ENCODE data around the gene RASL10B. TPM values are rescaled to one million over a fixed set of nuclear protein-coding genes. Genes with fewer than 3 reads are reported as not detected.
A peak's percentile ranks its signal among the peaks of the same experiment; 100 is the strongest.

The RASL10B gene
- total and polyA plus RNA-seq, 5 experiments from 2014 or later: 0.06 to 0.57 (median 0.38) TPM; not detected in 2

DNA sequence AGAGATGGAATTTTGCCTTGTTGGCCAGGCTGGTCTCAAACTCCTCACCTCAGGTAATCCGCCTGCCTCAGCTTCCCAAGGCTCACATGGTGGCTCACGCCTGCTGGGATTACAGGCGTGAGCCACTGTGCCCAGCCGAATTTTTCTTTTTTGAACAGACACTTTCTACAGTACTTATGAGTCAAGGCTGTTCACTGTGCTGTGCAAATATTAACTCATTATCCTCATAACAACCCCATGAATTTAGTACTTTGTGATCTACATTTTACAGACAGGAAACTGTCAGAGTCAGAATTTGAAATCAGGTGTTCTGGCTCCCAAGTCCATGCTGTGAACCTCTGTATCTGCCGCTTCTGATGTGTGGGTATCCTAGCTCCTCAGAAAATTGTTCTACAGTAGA lies 25.7 kb upstream of the RASL10B start:
- Mint-ChIP-seq H3K4me3 (no peak overlapping the region), H3K27ac (peak overlapping the region in 1 of 10 donors; percentile 44), H3K9me3 (peaks cover 0 to 9% (median 0%) of the 10 kb centered on the region in 9 donors), H3K36me3 (peaks cover 9 to 63% (median 24%) of the 10 kb centered on the region in 3 donors), H3K27me3 (no peaks in the 10 kb centered on the region), H3K4me1 (peaks cover 13 to 50% (median 33%) of the 10 kb centered on the region in 4 donors)
- DNase-seq: no peak
- no peak for ATAC-seq
- POLR2A ChIA-PET: no interaction called here

GRCh38 chr17:35708149-35708548 lies 23.3 kb upstream of the RASL10B start:
- POLR2A ChIA-PET: no interaction called here
- DNase-seq: no peak
- Mint-ChIP-seq H3K9me3 (no peaks in the 10 kb centered on the region), H3K4me1 (peaks cover 18 to 51% (median 41%) of the 10 kb centered on the region in 4 donors), H3K27me3 (no peaks in the 10 kb centered on the region), H3K27ac (peak overlapping the region in 4 of 10 donors; percentile 2 to 61 (median 10)), H3K4me3 (no peak overlapping the region), H3K36me3 (peaks cover 0 to 58% (median 14%) of the 10 kb centered on the region in 3 donors)
- ATAC-seq: no peak

DNA sequence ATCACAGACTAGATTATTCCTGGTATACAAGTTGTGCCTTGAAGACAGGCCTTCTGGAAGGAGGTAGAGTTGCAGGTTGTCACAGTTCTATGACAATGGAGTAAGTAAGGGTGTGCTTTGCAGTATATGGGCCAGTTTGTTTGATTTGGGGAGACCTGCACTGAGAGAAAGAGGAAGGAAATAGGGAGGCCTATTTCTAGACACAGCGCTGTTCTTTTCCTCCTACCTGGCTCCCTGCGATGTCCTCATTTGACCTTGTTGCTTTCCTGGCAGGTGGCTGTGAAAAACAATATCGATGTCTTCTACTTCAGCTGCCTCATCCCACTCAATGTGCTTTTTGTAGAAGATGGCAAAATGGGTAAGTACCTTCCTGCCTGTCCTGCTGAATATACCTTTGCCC lies 22.5 kb upstream of the RASL10B start:
- Mint-ChIP-seq H3K27me3 (no peaks in the 10 kb centered on the region), H3K36me3 (peaks cover 0 to 57% (median 14%) of the 10 kb centered on the region in 3 donors), H3K27ac (peak overlapping the region in 6 of 10 donors; percentile 15 to 71 (median 43)), H3K4me1 (peaks cover 18 to 50% (median 40%) of the 10 kb centered on the region in 4 donors), H3K9me3 (no peaks in the 10 kb centered on the region), H3K4me3 (peak overlapping the region in 5 of 10 donors; percentile 12 to 54 (median 32))
- DNase-seq (no peak), ATAC-seq (no peak)
- POLR2A ChIA-PET: no interaction called here

DNA sequence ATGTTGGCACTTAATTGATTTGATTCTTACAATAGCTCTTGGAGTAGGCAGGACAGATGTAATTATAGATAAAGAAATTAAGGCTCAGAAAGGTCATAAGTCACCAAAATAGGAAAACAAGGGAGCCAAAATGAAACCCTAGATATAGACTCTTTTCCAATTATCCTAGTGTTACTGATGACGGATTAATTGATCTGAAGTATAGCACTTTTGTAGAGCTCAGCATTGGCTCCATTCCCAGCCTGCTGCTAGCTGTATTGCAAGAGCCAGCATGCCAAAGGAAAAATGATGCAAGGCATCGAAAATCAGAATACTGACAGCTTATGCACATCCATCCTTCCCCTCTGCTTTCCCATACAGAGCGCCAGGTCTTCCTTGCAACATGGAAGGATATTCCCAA lies 21.6 kb upstream of the RASL10B start:
- POLR2A ChIA-PET: no interaction called here
- Mint-ChIP-seq H3K4me3 (no peak overlapping the region), H3K27me3 (no peaks in the 10 kb centered on the region), H3K9me3 (no peaks in the 10 kb centered on the region), H3K27ac (peak overlapping the region in 1 of 10 donors; percentile 13), H3K36me3 (peaks cover 0 to 51% (median 14%) of the 10 kb centered on the region in 3 donors), H3K4me1 (peaks cover 18 to 42% (median 37%) of the 10 kb centered on the region in 4 donors)
- ATAC-seq (no peak), DNase-seq (no peak)

DNA sequence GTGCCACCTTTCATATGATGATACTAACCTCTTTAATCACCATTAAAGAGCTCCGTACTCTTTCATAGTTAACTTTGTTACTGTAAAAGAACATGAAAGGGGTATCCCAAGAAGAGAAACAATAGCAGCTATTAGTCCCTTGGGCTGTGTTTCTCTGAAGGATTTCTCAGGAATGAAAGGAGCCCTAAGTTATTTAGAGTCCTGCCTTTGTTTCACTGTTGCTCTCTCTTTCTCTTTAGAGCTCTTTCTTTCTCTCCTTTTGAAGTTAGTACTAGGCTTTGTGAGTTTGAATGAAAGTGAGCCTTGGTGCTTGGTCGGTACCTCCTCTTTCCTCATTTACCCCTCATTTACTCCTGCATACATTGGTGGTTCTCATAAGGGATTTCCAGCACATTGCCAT lies 20.5 kb upstream of the RASL10B start:
- Mint-ChIP-seq H3K27ac (peak overlapping the region in 3 of 10 donors; percentile 37 to 78 (median 71)), H3K27me3 (no peaks in the 10 kb centered on the region), H3K36me3 (peaks cover 0 to 45% (median 14%) of the 10 kb centered on the region in 3 donors), H3K4me1 (peaks cover 16 to 33% (median 32%) of the 10 kb centered on the region in 4 donors), H3K4me3 (peak overlapping the region in 1 of 10 donors; percentile 9), H3K9me3 (no peaks in the 10 kb centered on the region)
- no peak for DNase-seq
- ATAC-seq: no peak
- POLR2A ChIA-PET: no interaction called here

DNA sequence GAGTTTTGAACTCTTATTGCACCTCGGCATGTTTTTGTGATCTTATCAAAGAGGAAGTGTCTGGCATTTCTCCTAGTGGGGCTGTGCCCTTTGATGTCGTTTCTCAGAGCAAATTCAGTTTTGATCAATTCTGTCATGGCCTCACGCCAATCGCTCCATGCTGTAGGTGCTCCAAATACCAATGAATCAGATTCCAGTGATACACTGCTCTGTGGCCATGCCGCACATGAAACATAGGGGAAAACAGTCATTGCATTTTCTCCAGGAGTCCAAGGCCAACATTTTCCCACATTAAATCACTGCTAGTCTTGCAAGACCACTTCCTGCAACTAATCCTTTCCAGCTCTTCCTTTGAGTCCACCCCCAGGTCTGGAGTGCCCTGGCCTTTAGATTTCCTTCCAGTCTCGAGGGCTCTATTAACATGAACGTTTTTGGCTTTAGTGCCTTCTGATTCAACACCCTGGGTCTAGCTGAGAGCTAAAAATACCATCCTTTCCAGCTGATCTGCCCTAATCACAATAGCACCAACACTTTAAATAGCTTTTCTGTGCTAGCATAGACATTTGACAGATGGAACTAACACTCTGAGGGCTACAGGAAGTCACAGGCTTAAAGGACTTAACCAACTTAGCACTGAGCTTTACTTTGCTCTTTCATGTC lies 18.2 kb upstream of the RASL10B start:
- H3K27ac Mint-ChIP-seq: peak overlapping the region in 1 of 10 donors; percentile 43
- POLR2A ChIA-PET: no interaction called here
- H3K4me3 Mint-ChIP-seq: no peak overlapping the region
- peak; percentile 23 to 49 for ATAC-seq
- H3K9me3 Mint-ChIP-seq: no peaks in the 10 kb centered on the region
- peaks cover 0 to 54% (median 22%) of the 10 kb centered on the region in 3 donors for H3K36me3 Mint-ChIP-seq
- peaks cover 7 to 22% (median 17%) of the 10 kb centered on the region in 4 donors for H3K4me1 Mint-ChIP-seq
- no peak for DNase-seq
- H3K27me3 Mint-ChIP-seq: no peaks in the 10 kb centered on the region

DNA sequence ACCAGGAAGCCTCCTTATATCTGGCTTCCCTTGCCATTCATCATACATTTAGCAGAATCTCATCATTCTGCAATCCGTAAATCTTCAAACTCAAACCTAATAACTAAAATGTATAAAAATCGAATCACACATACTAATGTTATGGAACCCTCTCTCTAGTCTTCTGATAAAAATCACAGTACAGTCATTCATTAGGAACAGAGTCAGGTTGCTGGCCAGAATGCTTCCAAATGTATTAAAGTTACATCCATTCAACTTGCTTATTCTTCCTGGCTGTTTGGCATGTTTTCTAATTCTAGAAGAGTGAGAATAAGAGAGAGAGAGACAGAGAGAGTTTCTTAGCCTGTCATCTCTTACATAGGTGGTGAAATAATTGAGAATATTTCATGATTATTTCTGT lies 16.5 kb upstream of the RASL10B start:
- H3K4me1 Mint-ChIP-seq: peaks cover 0 to 12% (median 7%) of the 10 kb centered on the region in 4 donors
- H3K9me3 Mint-ChIP-seq: no peaks in the 10 kb centered on the region
- POLR2A ChIA-PET: no interaction called here
- DNase-seq (no peak), ATAC-seq (no peak)
- no peak overlapping the region for H3K27ac Mint-ChIP-seq
- no peaks in the 10 kb centered on the region for H3K27me3 Mint-ChIP-seq
- peaks cover 0 to 55% (median 28%) of the 10 kb centered on the region in 3 donors for H3K36me3 Mint-ChIP-seq
- H3K4me3 Mint-ChIP-seq: no peak overlapping the region

DNA sequence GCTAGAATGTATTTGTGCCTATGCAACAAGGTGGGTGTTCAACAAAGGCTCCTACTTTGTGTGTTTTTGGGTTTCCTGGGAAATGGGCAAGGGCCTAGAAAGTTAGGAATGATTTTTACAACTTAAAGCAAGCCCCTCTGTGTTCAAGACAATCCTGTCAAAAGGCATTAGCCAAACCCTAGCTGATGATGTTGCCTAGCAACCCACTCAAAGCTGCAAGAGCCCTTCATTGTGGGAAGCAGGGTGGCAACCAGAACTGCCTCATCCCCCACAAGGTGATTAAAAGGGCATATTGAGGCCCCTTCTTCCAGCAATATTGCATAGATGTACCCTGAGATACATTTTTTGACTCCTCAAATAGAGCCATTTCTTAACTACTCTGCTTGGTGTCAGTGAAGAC lies 16.0 kb upstream of the RASL10B start:
- POLR2A ChIA-PET: no interaction called here
- Mint-ChIP-seq H3K27ac (no peak overlapping the region), H3K4me1 (peaks cover 0 to 10% (median 7%) of the 10 kb centered on the region in 4 donors), H3K27me3 (no peaks in the 10 kb centered on the region), H3K36me3 (peaks cover 0 to 54% (median 26%) of the 10 kb centered on the region in 3 donors), H3K9me3 (no peaks in the 10 kb centered on the region), H3K4me3 (no peak overlapping the region)
- DNase-seq: no peak
- ATAC-seq: no peak

DNA sequence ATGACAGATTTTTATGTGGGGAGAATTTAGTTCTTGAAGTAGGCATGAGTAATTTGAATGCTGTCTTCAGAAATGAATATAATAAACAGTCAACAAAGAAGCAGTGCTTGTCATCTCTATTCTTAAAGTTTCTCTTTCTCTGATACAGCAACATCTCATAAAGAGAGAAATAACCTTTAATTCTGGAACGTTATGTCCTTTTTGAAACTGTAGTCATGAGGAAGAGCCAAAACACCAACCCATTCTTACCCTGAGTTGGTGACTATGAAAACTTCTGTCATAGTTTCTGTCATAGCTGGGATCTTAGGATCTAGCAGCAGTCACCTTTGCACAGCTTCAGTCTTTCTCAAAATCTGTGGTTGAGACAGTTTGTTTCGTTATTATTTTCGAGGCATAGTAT lies 15.3 kb upstream of the RASL10B start:
- no peak for ATAC-seq
- no peak overlapping the region for H3K27ac Mint-ChIP-seq
- H3K9me3 Mint-ChIP-seq: no peaks in the 10 kb centered on the region
- no peak overlapping the region for H3K4me3 Mint-ChIP-seq
- no peak for DNase-seq
- H3K36me3 Mint-ChIP-seq: peaks cover 0 to 52% (median 24%) of the 10 kb centered on the region in 3 donors
- H3K27me3 Mint-ChIP-seq: no peaks in the 10 kb centered on the region
- POLR2A ChIA-PET: no interaction called here
- H3K4me1 Mint-ChIP-seq: peaks cover 0 to 8% (median 6%) of the 10 kb centered on the region in 4 donors

DNA sequence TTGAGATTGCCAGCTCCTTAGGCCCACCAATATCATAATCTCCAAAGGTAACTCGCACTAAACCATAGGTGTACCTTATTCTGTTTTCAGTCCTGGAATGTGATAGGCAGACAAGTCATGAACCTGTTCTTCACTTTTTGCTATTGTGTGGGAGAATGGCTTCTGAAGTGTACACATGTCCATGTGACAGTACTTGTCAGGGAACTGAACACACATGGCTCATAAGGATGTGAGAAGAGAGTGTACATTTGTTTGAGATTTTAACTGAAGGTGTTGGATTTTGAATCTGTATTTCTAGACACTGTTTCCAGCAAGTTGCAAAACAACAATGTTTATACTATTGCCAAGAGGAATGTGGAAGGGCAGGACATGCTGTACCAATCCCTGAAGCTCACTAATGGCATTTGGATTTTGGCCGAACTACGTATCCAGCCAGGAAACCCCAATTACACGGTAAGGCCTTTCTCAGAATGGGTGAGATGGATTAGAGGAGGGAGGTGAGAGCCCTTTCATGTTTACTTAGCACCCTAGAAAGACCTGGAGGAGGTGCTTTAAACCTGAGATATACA lies 14.5 kb upstream of the RASL10B start:
- H3K36me3 Mint-ChIP-seq: peaks cover 0 to 53% (median 23%) of the 10 kb centered on the region in 3 donors
- ATAC-seq (no peak), DNase-seq (no peak)
- POLR2A ChIA-PET: no interaction called here
- no peaks in the 10 kb centered on the region for H3K9me3 Mint-ChIP-seq
- H3K27ac Mint-ChIP-seq: peak overlapping the region in 1 of 10 donors; percentile 55
- H3K27me3 Mint-ChIP-seq: no peaks in the 10 kb centered on the region
- H3K4me3 Mint-ChIP-seq: no peak overlapping the region
- H3K4me1 Mint-ChIP-seq: peaks cover 0 to 5% (median 2%) of the 10 kb centered on the region in 4 donors

- Mint-ChIP-seq H3K9me3 (no peaks in the 10 kb centered on the region), H3K36me3 (peaks cover 0 to 57% (median 23%) of the 10 kb centered on the region in 3 donors), H3K4me3 (no peak overlapping the region), H3K27ac (no peak overlapping the region), H3K4me1 (peaks cover 0 to 5% (median 0%) of the 10 kb centered on the region in 4 donors), H3K27me3 (no peaks in the 10 kb centered on the region)
- no peak for DNase-seq
- POLR2A ChIA-PET: no interaction called here
- no peak for ATAC-seq
Measured at GRCh38 chr17:35717475-35717874, 14.0 kb upstream of the RASL10B start.

GRCh38 chr17:35723735-35724134 lies 7.7 kb upstream of the RASL10B start:
- no peak overlapping the region for H3K27ac Mint-ChIP-seq
- H3K9me3 Mint-ChIP-seq: no peaks in the 10 kb centered on the region
- ATAC-seq: no peak
- peaks cover 15 to 69% (median 27%) of the 10 kb centered on the region in 3 donors for H3K36me3 Mint-ChIP-seq
- H3K4me1 Mint-ChIP-seq: peaks cover 0 to 7% (median 0%) of the 10 kb centered on the region in 4 donors
- H3K4me3 Mint-ChIP-seq: peak overlapping the region in 1 of 10 donors; percentile 16
- DNase-seq: no peak
- H3K27me3 Mint-ChIP-seq: no peaks in the 10 kb centered on the region
- POLR2A ChIA-PET: interaction anchor here (1.7 kb wide), 1 partner anchor 8 kb away, joined by 4 read pairs; the partner anchor contains the start of gene RASL10B

DNA sequence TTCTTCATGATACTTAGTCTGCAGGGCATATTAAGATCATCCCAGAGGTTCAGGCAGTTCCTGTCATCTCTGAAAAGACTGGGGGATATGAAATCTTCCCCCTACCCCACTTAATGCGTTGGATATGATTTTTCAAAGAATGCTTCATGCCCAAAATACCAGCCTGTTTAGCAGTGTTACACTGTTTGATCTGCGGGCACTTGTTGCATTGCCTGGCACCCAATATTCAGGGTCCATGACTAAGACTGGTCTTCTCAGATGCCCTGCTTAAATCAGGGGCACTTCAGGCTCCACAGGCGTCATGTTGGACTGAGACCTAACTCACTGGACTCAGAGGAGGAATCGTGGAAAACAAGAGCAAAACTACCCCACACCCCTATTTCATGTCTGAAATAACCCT lies 6.4 kb upstream of the RASL10B start:
- DNase-seq (no peak), ATAC-seq (no peak)
- POLR2A ChIA-PET: no interaction called here
- H3K4me1 Mint-ChIP-seq: peaks cover 5 to 9% (median 7%) of the 10 kb centered on the region in 4 donors
- H3K36me3 Mint-ChIP-seq: peaks cover 15 to 58% (median 22%) of the 10 kb centered on the region in 3 donors
- peak overlapping the region in 1 of 10 donors; percentile 22 for H3K27ac Mint-ChIP-seq
- H3K9me3 Mint-ChIP-seq: no peaks in the 10 kb centered on the region
- H3K4me3 Mint-ChIP-seq: no peak overlapping the region
- no peaks in the 10 kb centered on the region for H3K27me3 Mint-ChIP-seq
